PC-9 (cell line): ENCODE results near the gene SLC2A3. TPM values are rescaled to one million over a fixed set of nuclear protein-coding genes. Genes with fewer than 3 reads are reported as not detected.

Experiments used
- BruUV-seq: library from RNA; stranded (reverse); fragments of 400-500 nt; replicated peaks from 2 replicates; lab custom pipeline; 2021; lab: Mats Ljungman, UMichigan
- CTCF ChIA-PET: fragments of 300-600 bp; sonication (Branson Sonifier 250); formaldehyde crosslinking; loops from one replicate; lab custom pipeline; 2022; ENCODE audit warnings: antibody characterized with exemption; lab: Charles Lee
- POLR2A ChIA-PET: fragments of 300-600 bp; sonication (Branson Sonifier 250); formaldehyde crosslinking; loops from one replicate; lab custom pipeline; 2022; ENCODE audit warnings: antibody characterized with exemption; ENCODE audit not compliant: unreplicated experiment; lab: Charles Lee
- DNase-seq, 2 experiments: peaks; one replicate each; pipeline versions ENCODE4 v3.0.0 to v3.0.0-alpha.2; 2015 to 2022; ENCODE audit warnings: mixed read lengths in 1 of 2
- H2AFZ ChIP-seq: fragments of 200-600 bp; sonication (generic); 2 replicates; pipeline ENCODE4 v1.8.1; 2017; ENCODE audit warnings: antibody characterized with exemption
- H3F3A ChIP-seq: fragments of 200-600 bp; sonication (generic); 2 replicates; pipeline ENCODE4 v1.8.1; 2017; ENCODE audit warnings: antibody characterized with exemption, mild to moderate bottlenecking, low read depth; ENCODE audit not compliant: insufficient read depth
- H3K27ac ChIP-seq: fragments of 200-600 bp; sonication (generic); 2 replicates; pipeline ENCODE4 v1.6.1; 2016; ENCODE audit warnings: mixed run types
- H3K27me3 ChIP-seq: fragments of 200-600 bp; sonication (generic); 2 replicates; pipeline ENCODE4 v1.6.1; 2016; ENCODE audit warnings: low read depth, mixed run types; ENCODE audit not compliant: insufficient read depth
- H3K36me3 ChIP-seq: fragments of 200-600 bp; sonication (generic); 2 replicates; pipeline ENCODE4 v1.6.1; 2016; ENCODE audit warnings: low read depth, mixed run types
- H3K4me1 ChIP-seq: fragments of 200-600 bp; sonication (generic); replicated peaks from 2 replicates; pipeline ENCODE4 v1.6.1; 2016; ENCODE audit warnings: mixed run types; ENCODE audit not compliant: insufficient read depth
- H3K4me2 ChIP-seq: fragments of 200-600 bp; sonication (generic); 2 replicates; pipeline ENCODE4 v1.6.1; 2017; ENCODE audit warnings: mixed run types
- H3K4me3 ChIP-seq: fragments of 200-600 bp; sonication (generic); 2 replicates; pipeline ENCODE4 v1.6.1; 2016; ENCODE audit warnings: mixed run types
- H3K79me2 ChIP-seq: fragments of 200-600 bp; sonication (generic); 2 replicates; pipeline ENCODE4 v1.6.1; 2017; ENCODE audit warnings: low read depth, mixed run types
- H3K9me2 ChIP-seq: fragments of 200-600 bp; sonication (generic); 2 replicates; pipeline ENCODE4 v1.8.1; 2017; ENCODE audit warnings: mild to moderate bottlenecking; ENCODE audit not compliant: insufficient read depth
- H3K9me3 ChIP-seq: fragments of 200-600 bp; sonication (generic); 2 replicates; pipeline ENCODE4 v1.8.1; 2016; ENCODE audit warnings: low read depth; ENCODE audit not compliant: insufficient read depth
- H4K20me1 ChIP-seq: fragments of 200-600 bp; sonication (generic); 2 replicates; pipeline ENCODE4 v1.8.1; 2017; ENCODE audit not compliant: insufficient read depth
- CTCF ChIP-seq: fragments of 200-600 bp; sonication (generic); conservative IDR thresholded peaks from 2 replicates; pipeline ENCODE4 v1.6.1; 2017; ENCODE audit warnings: mixed run types, antibody characterized with exemption, mild to moderate bottlenecking, moderate library complexity
- EZH2 ChIP-seq: fragments of 200-600 bp; sonication (generic); IDR thresholded peaks from 2 replicates; pipeline ENCODE4 v1.8.0; 2017; ENCODE audit warnings: antibody characterized with exemption, low read depth
- intact Hi-C: fragments of 100-400 bp; cut with micrococcal nuclease; formaldehyde crosslinking; loops from one replicate; pipeline ENCODE4 v1.10.0; 2022; ENCODE audit not compliant: unreplicated experiment
- total RNA-seq: library from RNA; stranded (reverse); gene quantifications from 2 replicates; pipeline ENCODE4 v1.2.3, GENCODE V29; 2021

Gene SLC2A3
- total RNA-seq, 1 experiment from 2014 or later = 26.2 TPM

GRCh38 chr12:7937833-7938506 lies 2.0 kb upstream of the SLC2A3 start:
- CTCF ChIA-PET = interaction anchor here (0.6 to 3.1 kb wide), 7 partner anchors 9 to 220 kb away, joined by 3 to 19 read pairs (median 3); no protein-coding TSS in a partner anchor
- Histone ChIP-seq H3K36me3 (0 out of 2 replicates have a peak, but pooled peaks cover under 1% of the 10 kb centered on the region), H2AFZ (0 out of 2 replicates have a peak overlapping the region, but pooled peaks have one; percentile 19), H3K9me2 (no peaks in the 10 kb centered on the region), H4K20me1 (no peaks in the 10 kb centered on the region; the same call in 1 of the 2 replicates), H3K4me3 (no peak overlapping the region), H3K27ac (peak overlapping the region; percentile 22), H3K79me2 (peaks cover 25% of the 10 kb centered on the region), H3F3A (peaks cover 21% of the 10 kb centered on the region), H3K4me1 (peaks cover 44% of the 10 kb centered on the region), H3K9me3 (no peaks in the 10 kb centered on the region), H3K27me3 (no peaks in the 10 kb centered on the region), H3K4me2 (peak overlapping the region; percentile 21)
- BruUV-seq = no TSS peak
- peak in 1 of 2 experiments; percentile 86 for DNase-seq
- POLR2A ChIA-PET = interaction anchor here (0.6 to 1.2 kb wide), 4 partner anchors 22 to 78 kb away, joined by 3 to 8 read pairs (median 5); no protein-coding TSS in a partner anchor
- intact Hi-C loops = loop anchor here (1.0 kb wide), 1 partner anchor 78 kb away; no protein-coding TSS in a partner anchor
- TF ChIP-seq EZH2 = no peak
- TF ChIP-seq CTCF = peak; percentile 40; the same call in 1 of the 2 replicates

- H3K4me2 ChIP-seq = peak overlapping the region; percentile 71
- peak overlapping the region; percentile 59 for H3K4me3 ChIP-seq
- H4K20me1 ChIP-seq = no peaks in the 10 kb centered on the region; the same call in 1 of the 2 replicates
- H2AFZ ChIP-seq = peak overlapping the region; percentile 32
- ChIA-PET POLR2A (interaction anchor here (1.5 kb wide), 1 partner anchor 26 kb away, joined by 19 read pairs; no protein-coding TSS in a partner anchor), CTCF (no interaction called here)
- TF ChIP-seq EZH2 (no peak), CTCF (no peak)
- peaks cover 27% of the 10 kb centered on the region for H3F3A ChIP-seq
- H3K27me3 ChIP-seq = no peaks in the 10 kb centered on the region
- H3K79me2 ChIP-seq = peaks cover 25% of the 10 kb centered on the region
- no peaks in the 10 kb centered on the region for H3K9me2 ChIP-seq
- peak overlapping the region; percentile 19 for H3K27ac ChIP-seq
- no TSS peak for BruUV-seq
- intact Hi-C loops = no loop called here
- H3K9me3 ChIP-seq = no peaks in the 10 kb centered on the region
- peaks cover 33% of the 10 kb centered on the region for H3K4me1 ChIP-seq
- DNase-seq = no peak
- peaks cover 9% of the 10 kb centered on the region; the same call in 1 of the 2 replicates for H3K36me3 ChIP-seq
These were observed 996 bp downstream of the SLC2A3 start for GRCh38 chr12:7934889-7935492.

- Histone ChIP-seq H3K27ac (peak overlapping the region; percentile 33; the same call in 1 of the 2 replicates), H3K9me2 (no peaks in the 10 kb centered on the region), H4K20me1 (no peaks in the 10 kb centered on the region; the same call in 1 of the 2 replicates), H3K4me2 (peak overlapping the region; percentile 71), H2AFZ (no peak overlapping the region; the same call in 1 of the 2 replicates), H3K79me2 (peaks cover 25% of the 10 kb centered on the region), H3K9me3 (no peaks in the 10 kb centered on the region), H3K27me3 (no peaks in the 10 kb centered on the region), H3K4me3 (peak overlapping the region; percentile 59), H3K36me3 (peaks cover 9% of the 10 kb centered on the region; the same call in 1 of the 2 replicates), H3F3A (peaks cover 34% of the 10 kb centered on the region), H3K4me1 (peaks cover 40% of the 10 kb centered on the region)
- TF ChIP-seq CTCF (no peak), EZH2 (no peak)
- intact Hi-C loops = no loop called here
- ChIA-PET POLR2A (interaction anchor here (0.6 to 1.5 kb wide), 3 partner anchors 25 to 144 kb away, joined by 7 to 8 read pairs (median 7); no protein-coding TSS in a partner anchor), CTCF (interaction anchor here (0.6 to 2.5 kb wide), 7 partner anchors 24 to 144 kb away, joined by 3 to 28 read pairs (median 6); no protein-coding TSS in a partner anchor)
- BruUV-seq = no TSS peak
- DNase-seq = no peak
These were observed 1.7 kb downstream of the SLC2A3 start for GRCh38 chr12:7934091-7934888.
